ENCODE measurements around the gene PDXK. TPM values are rescaled to one million over a fixed set of nuclear protein-coding genes. Genes with fewer than 3 reads are reported as not detected.

The PDXK gene
- total RNA-seq, 1 donor from 2014 or later, result 54.0 TPM

- H3K36me3 Mint-ChIP-seq, result peaks cover 31% of the 10 kb centered on the region
Measured at GRCh38 chr21:43800124-43800523, 81.2 kb downstream of the PDXK start.

GRCh38 chr21:43800566-43800965, 81.6 kb downstream of the PDXK start:
- no peaks in the 10 kb centered on the region for H3K9me3 ChIP-seq (ENCODE audit: low read depth)
- no peak for TF ChIP-seq CTCF (IDR thresholded peaks at IDR 0.05)
- TF ChIP-seq EZH2 (IDR thresholded peaks at IDR 0.05), result no peak
- no peak for TF ChIP-seq EZH2phosphoT487 (IDR thresholded peaks at IDR 0.05)
- no peak overlapping the region for H3K4me3 ChIP-seq
- H3K9me3 Mint-ChIP-seq, result no peaks in the 10 kb centered on the region
- no peak for DNase-seq (ENCODE audit: low spot score)
- H3K27me3 ChIP-seq, result no peaks in the 10 kb centered on the region
- no peak overlapping the region for H3K4me2 ChIP-seq
- H3K36me3 Mint-ChIP-seq, result peaks cover 30% of the 10 kb centered on the region
- H3K79me2 ChIP-seq (ENCODE audit: low read depth), result no peaks in the 10 kb centered on the region
- no peak overlapping the region for H2AFZ ChIP-seq (replicated peaks)
- H4K20me1 ChIP-seq (ENCODE audit: low read depth), result no peaks in the 10 kb centered on the region
- H3K4me3 Mint-ChIP-seq, result no peak overlapping the region
- H3K27ac ChIP-seq, result no peak overlapping the region
- no peaks in the 10 kb centered on the region for H3K4me1 Mint-ChIP-seq
- peaks cover 3% of the 10 kb centered on the region for H3K27me3 Mint-ChIP-seq (ENCODE audit: insufficient read depth, low read depth)
- no peaks in the 10 kb centered on the region for H3K4me1 ChIP-seq
- H3K36me3 ChIP-seq, result no peaks in the 10 kb centered on the region
- H3F3A ChIP-seq (ENCODE audit: low read depth), result no peaks in the 10 kb centered on the region
- H3K27ac Mint-ChIP-seq, result no peak overlapping the region
- no peak overlapping the region for H3K9ac ChIP-seq

More at GRCh38 chr21:43800124-43800523, 81.2 kb downstream of the PDXK start:
- no peak overlapping the region for H3K9ac ChIP-seq
- no peaks in the 10 kb centered on the region for H3K4me1 ChIP-seq
- Mint-ChIP-seq H3K4me1 (peaks cover 2% of the 10 kb centered on the region), H3K27ac (no peak overlapping the region), H3K4me3 (no peak overlapping the region), H3K27me3 (ENCODE audit: insufficient read depth, low read depth) (peaks cover 3% of the 10 kb centered on the region), H3K9me3 (no peaks in the 10 kb centered on the region)
- H4K20me1 ChIP-seq (ENCODE audit: low read depth), result no peaks in the 10 kb centered on the region
- no peak overlapping the region for H3K27ac ChIP-seq
- H3K4me3 ChIP-seq, result no peak overlapping the region
- no peaks in the 10 kb centered on the region for H3K79me2 ChIP-seq (ENCODE audit: low read depth)
- no peak overlapping the region for H3K4me2 ChIP-seq
- TF ChIP-seq EZH2phosphoT487 (IDR thresholded peaks at IDR 0.05) (no peak), CTCF (IDR thresholded peaks at IDR 0.05) (no peak), EZH2 (IDR thresholded peaks at IDR 0.05) (no peak)
- H3F3A ChIP-seq (ENCODE audit: low read depth), result no peaks in the 10 kb centered on the region
- no peak for DNase-seq (ENCODE audit: low spot score)
- H3K36me3 ChIP-seq, result no peaks in the 10 kb centered on the region
- no peaks in the 10 kb centered on the region for H3K27me3 ChIP-seq
- no peaks in the 10 kb centered on the region for H3K9me3 ChIP-seq (ENCODE audit: low read depth)
- H2AFZ ChIP-seq (replicated peaks), result no peak overlapping the region

DNA sequence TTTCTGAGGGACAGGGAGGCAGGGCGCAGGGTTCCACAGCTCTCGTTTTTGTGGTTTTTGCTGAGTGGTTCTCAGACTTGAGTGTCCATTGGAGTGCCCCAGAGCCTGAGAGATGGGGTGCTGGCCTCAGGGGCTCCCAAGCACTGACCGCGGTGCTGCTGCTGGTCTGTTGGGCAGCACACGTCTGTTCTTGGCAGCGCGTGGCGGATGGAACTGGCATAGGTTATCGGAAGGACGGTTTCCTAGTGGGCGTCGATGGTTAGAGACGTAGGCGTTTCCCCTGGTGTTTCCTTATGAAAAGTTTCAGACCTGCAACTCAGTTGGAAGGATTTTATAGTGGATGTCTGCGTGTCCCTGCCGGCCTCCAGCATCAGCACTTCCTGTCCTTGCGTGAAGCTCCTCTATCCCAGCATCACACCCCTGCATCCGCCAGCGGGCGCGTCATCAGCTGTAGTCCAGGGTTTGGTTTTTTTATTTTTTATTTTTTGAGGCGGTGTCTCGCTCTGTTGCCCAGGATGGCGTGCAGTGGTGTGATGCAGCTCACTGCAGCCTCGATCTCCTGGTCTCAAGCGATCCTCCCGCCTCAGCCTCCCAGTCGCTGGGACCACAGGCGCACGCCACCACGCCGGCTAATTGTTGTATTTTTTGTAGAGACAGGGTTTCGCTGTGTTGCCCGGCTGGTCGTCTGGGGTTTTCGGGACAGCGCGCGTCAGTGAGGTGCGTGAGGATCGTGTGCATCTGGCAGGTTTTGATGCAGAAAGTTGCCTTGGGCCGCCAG, 82.3 kb downstream of the PDXK start:
- H3K4me3 ChIP-seq, result no peak overlapping the region
- H3K4me1 Mint-ChIP-seq, result no peaks in the 10 kb centered on the region
- H3K27ac Mint-ChIP-seq, result no peak overlapping the region
- no peak overlapping the region for H3K4me3 Mint-ChIP-seq
- TF ChIP-seq EZH2 (IDR thresholded peaks at IDR 0.05) (no peak), CTCF (IDR thresholded peaks at IDR 0.05) (no peak), EZH2phosphoT487 (IDR thresholded peaks at IDR 0.05) (no peak)
- H3K4me2 ChIP-seq, result no peak overlapping the region
- no peak for DNase-seq (ENCODE audit: low spot score)
- no peak overlapping the region for H3K27ac ChIP-seq
- H3K4me1 ChIP-seq, result no peaks in the 10 kb centered on the region
- no peaks in the 10 kb centered on the region for H3F3A ChIP-seq (ENCODE audit: low read depth)
- peaks cover 28% of the 10 kb centered on the region for H3K36me3 Mint-ChIP-seq
- H3K9me3 ChIP-seq (ENCODE audit: low read depth), result no peaks in the 10 kb centered on the region
- H3K27me3 Mint-ChIP-seq (ENCODE audit: insufficient read depth, low read depth), result peaks cover 3% of the 10 kb centered on the region
- no peak overlapping the region for H2AFZ ChIP-seq (replicated peaks)
- H3K27me3 ChIP-seq, result no peaks in the 10 kb centered on the region
- H3K9ac ChIP-seq, result no peak overlapping the region
- no peaks in the 10 kb centered on the region for H3K79me2 ChIP-seq (ENCODE audit: low read depth)
- no peaks in the 10 kb centered on the region for H3K36me3 ChIP-seq
- H3K9me3 Mint-ChIP-seq, result no peaks in the 10 kb centered on the region
- H4K20me1 ChIP-seq (ENCODE audit: low read depth), result no peaks in the 10 kb centered on the region
